ENCODE data around the gene DPP4. TPM values are rescaled to one million over a fixed set of nuclear protein-coding genes. Genes with fewer than 3 reads are reported as not detected.

The DPP4 gene
- total and polyA plus RNA-seq, 12 donors = 1.1 to 8.3 (median 4.1) TPM

GRCh38 chr2:162072976-162073887 is 783 bp downstream of the DPP4 start:
- ATAC-seq (peak; percentile 19 to 56 (median 44)), DNase-seq (peak in 1 of 2 donors; percentile 15)
- 11 to 12% methylated on average over 37 of the region's 37 CpGs for WGBS, 2 donors
- no peak for TF ChIP-seq CTCF (IDR thresholded peaks at IDR 0.05)
- intact Hi-C loops (cut with DNase I) = loop anchor here in 5 of 10 donors (5.0 to 10.0 kb wide), 4 partner anchors 44 to 61 kb away; no protein-coding TSS in a partner anchor
- H3K27ac ChIP-seq = peak overlapping the region in 8 of 10 donors; percentile 24 to 79 (median 67)
- no peaks in the 10 kb centered on the region for H3K36me3 ChIP-seq
- H3K9me3 ChIP-seq = peaks cover 0 to 4% (median 0%) of the 10 kb centered on the region in 11 donors
- peaks cover 0 to 18% (median 0%) of the 10 kb centered on the region in 7 donors for H3K27me3 ChIP-seq
- H3K4me1 ChIP-seq = peaks cover 3 to 64% (median 27%) of the 10 kb centered on the region in 9 donors
- H3K4me3 ChIP-seq = peak overlapping the region; percentile 52 to 84 (median 63)

GRCh38 chr2:162072181-162072702 is 1.8 kb downstream of the DPP4 start:
- Histone ChIP-seq H3K4me3 (peak overlapping the region in 5 of 10 donors; percentile 53 to 71 (median 64)), H3K27me3 (peaks cover 0 to 18% (median 0%) of the 10 kb centered on the region in 7 donors), H3K9me3 (no peaks in the 10 kb centered on the region), H3K27ac (peak overlapping the region in 2 of 10 donors; percentile 76 to 79), H3K36me3 (no peaks in the 10 kb centered on the region), H3K4me1 (peaks cover 3 to 69% (median 27%) of the 10 kb centered on the region in 9 donors)
- no peak for DNase-seq
- TF ChIP-seq CTCF (IDR thresholded peaks at IDR 0.05) = no peak
- ATAC-seq = no peak
- intact Hi-C loops (cut with DNase I) = loop anchor here in 5 of 10 donors (5.0 to 10.0 kb wide), 4 partner anchors 45 to 60 kb away; no protein-coding TSS in a partner anchor

- Histone ChIP-seq H3K9me3 (no peaks in the 10 kb centered on the region), H3K36me3 (no peaks in the 10 kb centered on the region), H3K27ac (peak overlapping the region in 7 of 10 donors; percentile 9 to 79 (median 42)), H3K4me3 (no peak overlapping the region), H3K4me1 (peaks cover 3 to 70% (median 27%) of the 10 kb centered on the region in 9 donors), H3K27me3 (peaks cover 0 to 18% (median 0%) of the 10 kb centered on the region in 7 donors)
- no peak for TF ChIP-seq CTCF (IDR thresholded peaks at IDR 0.05)
- ATAC-seq (peak in 2 of 8 donors; percentile 16 to 18), DNase-seq (no peak)
- WGBS, 2 donors = 54 to 78% methylated on average over 2 of the region's 2 CpGs
- intact Hi-C loops (cut with DNase I) = loop anchor here in 5 of 10 donors (5.0 to 10.0 kb wide), 4 partner anchors 46 to 59 kb away; no protein-coding TSS in a partner anchor
These were observed 3.0 kb downstream of the DPP4 start for GRCh38 chr2:162071001-162071400.
